GM19452 (cell line): ENCODE results near the gene CDH13.

Experiments
- ATAC-seq: cut with Tn5 transposase; IDR thresholded peaks from one replicate; pipeline ENCODE4 v1.9.1; 2021; ENCODE audit not compliant: unreplicated experiment

The CDH13 gene

DNA sequence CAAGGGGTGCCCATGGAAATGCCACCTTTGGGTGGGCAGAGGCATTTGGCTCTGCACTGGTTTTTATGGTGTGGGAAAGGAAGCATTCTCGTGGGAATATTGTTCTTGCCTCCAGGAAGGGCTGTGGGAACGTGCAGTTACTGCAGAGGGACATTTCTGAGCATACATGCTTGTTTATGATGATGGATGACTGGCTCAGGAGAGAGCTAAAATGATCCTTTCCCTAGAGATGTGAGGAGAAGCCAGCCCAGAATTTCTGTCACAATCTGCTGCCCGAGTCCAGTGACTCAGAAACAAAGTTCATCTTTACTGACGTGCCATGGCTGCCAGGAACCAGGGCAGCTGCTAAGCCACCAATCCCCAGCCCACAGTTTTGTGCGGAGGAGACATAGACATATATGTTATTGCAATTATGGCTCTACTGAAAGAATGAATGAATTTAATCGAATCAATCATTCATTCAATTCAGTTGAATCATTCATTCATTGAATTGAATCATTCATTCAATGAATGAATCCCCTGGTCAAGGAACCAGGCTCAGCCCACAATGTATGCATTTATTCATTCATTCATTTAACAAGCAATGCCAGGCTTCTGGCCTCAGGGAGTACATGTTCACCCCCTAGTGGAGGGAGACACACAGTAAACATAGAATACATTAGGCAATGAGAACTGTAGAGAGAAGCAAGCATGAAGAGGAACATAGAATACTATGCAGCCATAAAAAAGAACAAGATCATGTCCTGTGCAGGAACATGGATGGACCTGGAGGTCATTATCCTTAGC is 766.6 kb downstream of the CDH13 start:
- ATAC-seq = no peak

DNA sequence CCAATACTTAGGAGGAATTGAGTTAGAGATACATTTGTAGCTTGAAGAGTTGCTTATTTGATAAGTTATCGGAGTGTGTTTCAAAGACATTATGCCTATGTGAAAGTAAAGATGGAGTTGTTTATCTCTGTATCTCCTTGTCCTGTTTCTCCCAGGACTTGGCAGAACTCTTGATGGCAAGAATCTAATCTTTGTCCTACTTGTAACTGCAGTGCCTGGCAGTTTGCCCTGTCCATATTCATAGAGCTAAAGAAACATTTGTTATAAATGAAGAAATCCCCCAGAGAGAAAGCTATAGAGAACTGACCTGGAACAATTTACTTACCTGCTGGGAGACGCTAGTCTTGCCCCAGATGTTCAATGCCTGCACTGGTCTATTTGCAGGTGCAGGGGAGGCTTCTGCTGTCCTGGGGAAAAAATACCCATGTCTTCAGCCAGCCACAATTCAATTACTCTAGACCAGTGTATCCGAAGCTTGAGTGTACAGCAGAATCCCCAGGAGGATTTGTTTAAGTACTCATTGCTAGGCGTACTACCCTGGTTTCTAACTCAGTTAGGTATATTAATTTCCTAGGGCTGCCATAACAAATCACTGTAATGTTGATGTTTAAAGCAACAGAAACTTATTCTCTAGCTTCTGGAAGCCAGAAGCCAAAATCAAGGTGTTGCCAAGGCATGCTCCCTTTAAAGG is 771.0 kb downstream of the CDH13 start:
- ATAC-seq = no peak

DNA sequence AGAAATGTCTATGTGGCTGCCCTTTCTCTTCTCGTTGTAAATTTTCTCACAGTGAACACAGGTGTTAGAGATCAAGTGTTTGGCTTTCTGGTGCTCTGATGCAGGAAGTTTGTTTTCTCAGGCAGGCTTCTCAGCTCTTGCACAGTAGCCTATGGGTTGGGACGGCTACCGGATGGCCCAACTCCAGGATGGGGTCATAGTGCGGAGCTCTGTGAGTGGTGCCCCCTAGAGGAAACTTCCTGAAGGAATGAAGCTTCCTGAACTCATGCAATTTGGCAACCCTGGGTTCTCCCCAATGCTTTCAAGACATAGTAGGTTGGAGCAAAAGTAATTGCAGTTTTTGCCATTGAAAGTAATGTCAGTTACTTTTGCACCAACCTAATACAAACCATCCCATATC is 773.5 kb downstream of the CDH13 start:
- ATAC-seq = no peak

DNA sequence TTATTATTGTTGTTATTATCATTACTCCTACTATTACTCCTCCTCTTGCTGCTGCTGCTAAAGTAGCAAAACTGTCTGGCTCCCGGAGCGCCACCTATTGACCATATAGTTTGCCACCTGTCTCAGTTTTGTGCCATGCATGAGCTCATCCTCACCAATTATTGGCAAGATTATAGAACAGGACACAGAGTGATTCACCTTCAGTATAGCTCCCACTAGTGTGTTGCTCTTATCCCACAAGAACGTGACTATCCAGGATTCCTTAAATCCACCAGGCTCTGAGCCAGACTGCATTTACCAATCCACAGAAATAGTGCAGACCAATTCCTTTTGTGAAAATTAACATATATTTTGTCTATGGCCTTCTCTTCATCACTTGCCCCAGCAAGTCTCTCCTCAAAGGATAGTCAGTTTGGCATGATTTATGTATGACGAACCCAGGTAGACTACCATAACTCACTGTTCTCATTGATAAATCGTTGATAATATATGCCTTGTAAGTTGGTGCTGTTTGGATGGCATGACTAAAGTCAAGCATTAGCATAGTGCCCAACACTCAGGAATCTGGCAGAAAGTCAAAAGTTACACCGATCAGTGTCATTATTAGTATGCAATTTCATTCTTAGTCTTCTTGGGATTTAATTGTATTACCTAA is 775.5 kb downstream of the CDH13 start:
- ATAC-seq = no peak

DNA sequence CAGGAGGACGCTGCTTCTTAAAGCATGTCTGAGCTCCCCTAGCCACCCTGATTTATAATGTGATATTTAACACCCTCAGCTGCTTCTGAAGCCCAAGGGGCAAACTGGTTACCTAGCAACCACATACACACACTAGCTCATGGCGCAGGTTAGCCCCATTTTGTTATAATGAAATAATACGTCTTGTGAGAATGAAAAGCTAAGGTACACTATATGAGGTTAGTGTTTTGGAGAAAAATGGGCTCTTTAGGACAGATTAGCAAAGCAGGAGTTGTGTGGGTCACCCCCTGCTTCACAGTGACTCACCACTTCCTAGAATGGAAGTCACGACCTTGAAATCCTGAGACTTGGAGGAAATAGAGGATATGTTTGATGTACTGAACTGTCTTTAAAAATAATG is 776.2 kb downstream of the CDH13 start:
- ATAC-seq = no peak

DNA sequence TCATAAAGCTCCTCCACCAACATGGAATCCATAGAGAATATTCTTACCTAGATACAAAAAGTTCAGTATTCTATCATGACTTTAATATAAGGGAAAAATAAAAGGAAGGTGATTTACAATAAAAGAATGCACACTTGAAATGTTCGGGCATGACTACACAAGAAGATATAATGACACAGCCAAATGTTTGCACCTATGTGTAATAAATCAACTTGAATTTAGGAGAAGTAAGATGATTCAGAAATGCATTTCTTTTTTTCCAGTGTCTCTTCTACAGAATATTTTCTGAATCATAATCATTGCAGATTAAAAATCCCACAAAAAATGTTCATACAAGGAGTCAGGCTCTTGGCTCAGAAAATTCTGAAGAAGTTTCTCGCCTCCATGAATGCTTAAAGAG is 777.0 kb downstream of the CDH13 start:
- no peak for ATAC-seq

DNA sequence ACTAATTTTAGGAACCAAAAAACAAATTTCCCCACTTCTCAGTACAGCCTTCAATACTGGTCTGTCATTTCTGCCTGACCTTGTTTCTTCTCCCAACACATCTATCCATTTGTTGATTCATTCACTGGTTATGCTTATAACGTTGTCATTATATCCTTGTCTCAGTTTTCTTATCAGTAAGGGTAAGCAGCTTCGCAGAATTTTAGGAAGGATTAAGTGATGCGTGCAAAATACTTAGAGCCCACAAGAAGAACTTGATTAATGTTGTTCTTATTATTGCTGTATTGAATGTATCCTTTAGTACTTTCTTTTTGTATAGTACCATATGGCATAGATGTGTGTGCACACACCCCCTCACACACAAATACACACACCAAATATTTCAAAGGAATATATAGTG is 777.5 kb downstream of the CDH13 start:
- ATAC-seq = no peak

DNA sequence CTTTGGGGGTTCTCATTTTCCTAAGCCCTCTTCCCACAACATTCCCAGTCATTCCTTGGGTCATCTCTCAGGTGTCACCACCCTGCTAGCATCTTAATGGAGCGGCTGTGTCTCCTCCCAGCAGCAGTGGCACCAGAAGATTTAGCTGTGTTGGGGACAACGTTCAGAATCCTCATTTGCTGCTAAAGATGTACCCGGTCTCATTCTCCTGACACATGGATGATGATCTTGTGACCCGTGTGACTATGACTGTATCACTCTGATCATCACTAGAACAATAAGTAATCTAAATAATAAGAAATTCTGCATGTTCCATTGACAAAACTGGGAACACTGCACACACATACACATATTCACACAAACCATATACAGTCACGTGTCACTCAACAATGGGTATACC is 781.2 kb downstream of the CDH13 start:
- ATAC-seq = no peak

DNA sequence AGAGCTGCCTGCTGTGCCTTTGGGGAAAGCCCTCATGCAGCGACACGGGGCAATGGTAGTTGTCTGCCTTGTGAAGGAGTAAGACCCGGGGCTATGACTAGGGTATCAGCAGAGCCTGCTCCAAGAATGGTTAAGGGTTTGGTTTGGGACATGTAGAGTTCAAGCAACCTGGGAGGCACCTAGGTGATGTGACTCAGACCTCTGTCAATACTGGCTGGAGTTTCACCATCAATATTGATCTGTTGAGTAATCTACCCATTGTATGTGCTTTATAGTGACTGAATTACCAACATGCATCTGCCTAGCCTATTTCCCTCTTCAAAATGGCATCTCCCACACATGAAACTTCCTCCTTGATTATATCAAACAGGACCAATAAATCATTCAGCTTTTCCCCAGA is 782.6 kb downstream of the CDH13 start:
- ATAC-seq = no peak

DNA sequence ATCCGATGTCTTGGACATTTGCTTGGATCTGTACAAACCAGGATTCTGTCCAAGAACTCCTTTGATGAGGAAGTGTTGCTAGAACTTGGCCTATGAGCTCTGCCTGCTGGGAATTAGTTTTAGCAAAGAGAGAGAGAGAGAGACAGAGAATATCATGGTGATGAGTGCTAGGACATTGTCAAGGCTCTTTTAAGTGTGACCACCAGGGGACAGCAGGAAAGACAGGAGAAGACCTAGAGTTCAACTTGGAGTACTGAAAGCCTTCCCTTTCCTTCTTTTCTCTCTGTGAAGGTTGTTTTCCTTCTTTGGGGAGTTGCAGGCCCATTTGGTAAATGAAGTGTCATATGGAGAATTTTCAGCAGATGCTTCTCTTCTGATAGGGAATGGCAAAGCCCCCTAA is 791.8 kb downstream of the CDH13 start:
- no peak for ATAC-seq

DNA sequence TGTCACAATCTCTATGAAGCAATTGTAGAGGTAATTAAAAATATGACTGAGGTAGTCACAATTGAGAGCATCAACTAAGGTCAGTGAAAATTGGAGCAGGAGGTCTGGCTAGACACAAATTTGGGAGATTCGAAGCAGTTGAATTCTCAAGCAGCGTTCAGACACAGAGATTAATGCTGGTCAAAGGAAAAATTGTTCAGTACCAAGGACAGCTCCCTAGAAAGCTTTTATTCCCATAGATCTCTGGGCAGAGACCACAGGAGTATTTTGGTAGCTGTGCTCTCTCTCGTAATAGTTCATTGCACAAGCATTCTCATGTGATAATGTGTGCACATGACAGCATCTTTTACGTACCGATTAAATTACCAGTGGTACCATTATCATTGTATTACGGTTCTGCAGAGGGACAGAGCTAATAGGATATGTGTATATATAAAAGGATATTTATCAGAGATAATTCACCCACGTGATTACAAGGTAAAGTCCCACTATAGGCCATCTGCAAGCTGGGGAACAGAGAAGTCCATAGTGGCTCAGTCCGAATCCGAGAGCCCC is 793.5 kb downstream of the CDH13 start:
- ATAC-seq = no peak

DNA sequence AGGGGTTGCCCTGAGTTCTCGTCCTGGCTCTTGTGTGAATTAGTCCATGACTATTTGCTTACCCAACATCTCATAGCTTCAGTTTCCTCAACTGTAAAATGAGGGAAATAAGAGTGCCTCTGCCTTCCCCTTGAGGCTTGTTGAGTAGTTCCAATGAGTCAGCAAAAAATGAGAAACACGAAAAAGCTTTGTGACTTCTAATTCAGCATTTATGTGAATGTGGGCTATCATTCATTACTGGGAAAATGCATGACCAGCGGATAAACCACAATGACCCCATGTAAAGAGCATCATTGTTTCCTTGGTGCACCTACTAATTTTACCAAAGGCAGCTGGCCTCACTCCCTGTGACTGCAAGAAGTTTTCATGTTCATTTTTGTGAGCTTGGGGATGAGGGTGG is 806.4 kb downstream of the CDH13 start:
- ATAC-seq = no peak

DNA sequence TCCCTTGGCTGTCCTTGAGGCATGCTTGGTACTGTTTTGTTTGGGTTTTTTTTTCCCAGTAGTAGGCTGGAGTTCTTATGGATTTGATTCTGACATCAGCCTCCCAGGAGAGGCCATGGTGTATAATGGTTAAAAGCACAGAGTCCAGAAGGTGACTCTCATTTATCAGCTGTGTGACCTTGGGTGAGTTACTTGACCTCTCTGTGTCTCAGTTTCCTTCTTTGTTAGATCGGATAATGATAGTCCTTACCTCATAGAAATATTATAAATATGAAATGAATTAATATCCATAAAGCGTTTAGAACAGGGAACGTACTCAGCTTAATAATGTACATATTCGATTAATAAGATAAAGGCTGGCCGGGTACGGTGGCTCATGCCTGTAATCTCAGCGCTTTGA is 810.3 kb downstream of the CDH13 start:
- no peak for ATAC-seq

DNA sequence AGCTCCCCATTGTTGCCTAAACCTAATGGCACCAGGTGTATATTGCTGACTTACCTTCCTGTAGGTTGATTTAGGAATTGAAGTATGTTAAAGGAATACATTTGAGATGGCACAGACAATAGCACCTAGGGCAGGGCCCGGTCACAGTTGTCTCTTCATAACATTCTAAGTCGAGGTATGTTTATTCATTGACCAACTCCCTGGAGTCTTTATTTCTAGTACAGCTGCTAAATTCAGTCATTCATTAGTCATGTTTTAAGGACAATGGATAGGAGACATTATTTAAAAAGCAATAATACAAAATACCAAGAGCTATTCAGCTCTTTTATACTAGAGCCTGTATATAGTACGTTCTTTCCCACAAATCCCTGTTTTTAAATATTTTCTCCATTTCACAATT is 811.6 kb downstream of the CDH13 start:
- no peak for ATAC-seq

DNA sequence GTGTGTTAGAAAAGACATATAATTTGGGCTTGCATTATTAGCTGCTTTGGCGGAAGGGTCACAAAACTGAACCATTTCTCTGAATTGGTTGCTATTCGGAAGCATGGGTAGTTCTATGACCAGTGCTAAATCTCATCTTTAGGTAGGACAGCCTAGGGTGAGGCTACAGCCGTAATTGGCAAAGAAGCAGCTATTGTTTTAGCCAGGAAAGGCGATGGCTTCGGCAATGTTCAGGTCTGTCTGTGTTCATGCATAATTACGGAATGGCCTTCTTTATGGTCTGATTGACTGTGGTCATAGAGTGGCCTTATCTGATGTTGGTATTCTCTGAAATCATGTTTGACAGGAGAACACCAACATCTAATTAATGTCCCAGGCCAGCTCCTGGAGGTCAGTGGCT is 812.6 kb downstream of the CDH13 start:
- no peak for ATAC-seq

DNA sequence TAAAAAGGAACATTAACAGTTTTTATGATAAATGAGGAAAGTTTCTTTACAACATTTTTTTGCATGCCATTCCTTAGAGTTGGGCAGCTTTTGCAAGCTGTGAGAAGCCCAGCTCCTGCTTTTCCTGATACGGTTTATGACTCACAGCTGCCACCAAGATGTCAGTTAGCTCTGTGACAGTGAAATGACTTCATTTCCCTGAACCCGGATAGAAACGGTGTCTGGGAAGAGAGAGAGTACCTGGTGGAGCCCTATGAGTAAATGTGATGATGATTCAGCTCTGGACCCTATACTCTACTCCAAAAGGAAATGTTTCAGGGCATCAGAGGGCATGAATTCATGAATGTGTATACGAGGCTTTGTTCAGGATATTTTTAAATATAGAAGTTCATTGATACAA is 814.7 kb downstream of the CDH13 start:
- no peak for ATAC-seq

DNA sequence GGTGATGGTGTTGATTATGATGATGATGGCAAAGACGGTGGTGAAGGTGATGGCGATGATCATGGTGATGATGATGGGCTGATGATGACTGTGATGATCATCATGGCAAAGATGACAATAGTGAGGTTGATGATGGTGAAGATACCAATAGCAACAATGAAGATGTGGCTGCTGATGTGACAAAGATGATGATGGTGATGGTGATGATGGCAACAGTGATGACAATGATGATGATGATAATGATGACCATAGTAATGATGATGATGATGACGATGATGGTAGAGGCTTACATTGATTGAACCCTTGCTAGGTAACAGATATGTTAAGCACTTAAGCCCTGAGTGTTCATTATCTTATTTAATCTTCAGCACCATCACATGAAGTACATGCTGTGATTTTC is 817.2 kb downstream of the CDH13 start:
- no peak for ATAC-seq

DNA sequence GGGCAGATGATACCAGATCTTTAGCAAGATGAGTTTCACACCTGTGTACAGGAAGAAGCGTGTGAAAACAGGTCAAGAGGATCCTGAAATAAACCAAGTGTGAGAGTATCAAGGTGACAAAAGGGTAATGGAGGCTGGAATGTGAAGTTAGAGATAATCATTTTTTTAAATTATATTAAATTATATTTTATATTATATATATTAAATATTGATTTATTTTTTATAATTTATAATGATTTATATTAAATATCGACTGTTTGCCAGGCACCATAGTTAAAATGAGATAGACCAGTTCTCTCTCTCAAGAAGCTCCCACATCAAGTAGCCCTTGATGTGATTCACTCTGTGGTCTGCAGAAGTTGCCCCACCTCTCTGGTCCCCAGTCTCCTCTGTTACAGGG is 820.8 kb downstream of the CDH13 start:
- no peak for ATAC-seq

DNA sequence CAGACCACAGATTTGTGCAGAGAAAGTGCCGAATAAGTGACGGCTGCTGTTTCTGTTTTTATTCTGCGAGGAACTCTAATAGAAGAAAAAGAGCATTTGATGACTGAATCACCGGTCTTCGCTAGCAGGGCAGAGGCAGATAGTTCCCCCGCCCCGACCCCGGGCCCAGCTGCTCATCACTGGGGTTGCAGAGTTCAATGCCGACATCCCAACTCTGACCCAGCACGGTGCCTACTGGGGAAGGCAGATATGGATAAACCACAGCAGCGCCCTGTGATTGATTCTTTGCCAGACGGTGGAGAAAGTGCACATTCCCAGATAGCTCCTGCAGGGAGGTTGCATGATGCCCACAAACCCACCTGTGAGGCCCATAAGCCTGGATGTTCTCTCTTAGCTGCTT is 823.1 kb downstream of the CDH13 start:
- no peak for ATAC-seq

DNA sequence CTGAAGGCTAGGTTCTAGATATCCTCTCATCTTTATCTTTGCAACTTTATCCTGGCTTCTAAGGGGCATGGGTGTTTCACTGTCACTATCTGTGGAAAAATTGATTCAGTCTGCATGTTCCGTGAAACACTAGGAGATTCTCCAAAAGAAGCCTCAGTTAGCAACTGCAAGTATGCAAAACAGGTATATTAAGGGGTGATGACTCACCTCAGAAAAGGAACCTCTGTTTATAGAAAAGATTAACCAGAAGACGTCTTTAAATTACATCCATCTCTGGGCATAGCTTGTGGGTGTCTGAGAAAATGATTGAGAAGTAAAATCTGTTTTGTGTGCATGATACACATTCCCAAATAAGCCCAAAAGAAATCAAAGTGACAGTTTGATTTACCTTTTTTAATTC is 827.2 kb downstream of the CDH13 start:
- peak; percentile 56 for ATAC-seq

DNA sequence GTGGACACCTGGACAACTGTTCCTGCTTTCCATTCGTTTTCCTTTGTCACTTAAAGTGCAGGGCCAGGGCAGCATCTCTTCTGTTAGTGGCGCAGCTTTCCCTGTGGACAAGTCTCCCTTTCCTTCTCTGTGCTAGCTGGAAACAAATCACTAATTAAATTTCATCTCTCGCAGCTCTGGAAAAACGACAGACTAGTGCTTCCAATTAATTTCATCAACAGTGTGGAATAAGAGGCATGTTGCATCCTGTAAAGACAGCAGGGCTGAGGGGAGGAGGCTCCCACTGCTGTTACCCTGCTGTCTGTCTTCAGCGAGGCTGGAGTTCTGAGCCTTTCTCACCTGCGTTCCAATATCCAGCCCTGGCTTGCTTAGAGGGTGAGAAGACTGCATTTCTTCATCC is 828.9 kb downstream of the CDH13 start:
- no peak for ATAC-seq

DNA sequence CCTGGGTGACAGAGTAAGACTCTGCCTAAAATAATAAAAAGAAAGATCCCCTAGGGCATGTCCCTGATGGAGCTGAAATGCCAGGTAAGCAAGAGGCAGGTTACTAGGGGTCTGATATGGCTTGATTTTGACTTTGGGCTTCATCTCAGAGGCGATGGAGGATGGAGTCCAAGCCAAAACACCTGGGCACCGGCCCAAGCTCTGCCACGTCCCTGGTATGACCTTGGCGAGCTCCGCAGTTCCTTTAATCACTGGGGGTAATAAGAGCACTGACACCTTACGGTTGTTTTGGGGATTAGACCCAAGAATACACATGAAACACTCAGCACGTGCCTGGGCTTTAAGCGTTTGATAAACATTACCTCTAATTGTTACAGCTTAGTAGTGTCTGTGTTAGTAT is 830.2 kb downstream of the CDH13 start:
- no peak for ATAC-seq
